Small intestine (tissue), 7 donors: ENCODE data around the gene DDIAS. TPM values are rescaled to one million over a fixed set of nuclear protein-coding genes. Genes with fewer than 3 reads are reported as not detected.
"Not testable (repeated sequence)": the region's sequence is repeated elsewhere in the genome, so short reads cannot be mapped to it uniquely, and the experiment has no call there.

Source experiments
- DNase-seq, 2 donors: peaks; one replicate each; pipeline versions ENCODE4 v3.0.0 to v3.0.0-alpha.2; 2013
- FAIRE-seq: peaks from 2 replicates; lab custom pipeline; 2012; peaks lifted over from hg19 to GRCh38; lab: Jason Lieb, UNC
- H3K27ac ChIP-seq, 3 donors: one replicate each; pipeline ENCODE4 v1.5.1; 2013; ENCODE audit warnings: low read length in 2 of 3, mild to moderate bottlenecking in 2 of 3, control low read depth in 1 of 3, inconsistent platforms in 1 of 3, low read depth in 1 of 3, moderate library complexity in 1 of 3
- H3K27me3 ChIP-seq, 3 donors: one replicate each; pipeline ENCODE4 v1.6.1; 2013; ENCODE audit warnings: low read length in 3 of 3, inconsistent platforms in 1 of 3; ENCODE audit not compliant: control insufficient read depth in 3 of 3, insufficient read depth in 3 of 3
- H3K36me3 ChIP-seq, 3 donors: one replicate each; pipeline ENCODE4 v1.6.1; 2013; ENCODE audit warnings: low read length in 3 of 3, inconsistent platforms in 1 of 3, low read depth in 1 of 3, mild to moderate bottlenecking in 1 of 3, moderate library complexity in 1 of 3; ENCODE audit not compliant: control insufficient read depth in 3 of 3, insufficient read depth in 2 of 3
- H3K4me1 ChIP-seq, 3 donors: one replicate each; pipeline ENCODE4 v1.6.1; 2013; ENCODE audit warnings: low read length in 2 of 3, inconsistent platforms in 1 of 3, low read depth in 1 of 3, mild to moderate bottlenecking in 1 of 3, moderate library complexity in 1 of 3; ENCODE audit not compliant: control insufficient read depth in 3 of 3, insufficient read depth in 2 of 3
- H3K4me3 ChIP-seq, 3 donors: one replicate each; pipeline ENCODE4 v1.5.1; 2013; ENCODE audit warnings: low read length in 3 of 3, control low read depth in 1 of 3, inconsistent platforms in 1 of 3, low read depth in 1 of 3, mild to moderate bottlenecking in 1 of 3, moderate library complexity in 1 of 3
- H3K9me3 ChIP-seq, 2 donors: one replicate each; pipeline ENCODE4 v1.6.1; 2013; ENCODE audit warnings: low read depth in 1 of 2, low read length in 1 of 2; ENCODE audit not compliant: control insufficient read depth in 2 of 2, insufficient read depth in 1 of 2
- WGBS, 3 donors: extraction: QIAGEN DNeasy Blood & Tissue Kit; methylation state at CpG; one replicate each; pipeline ENCODE4 v1.1.7; 2013; 5-methylcytosine and 5-hydroxymethylcytosine counted together
- polyA plus RNA-seq, 4 donors: library from polyadenylated mRNA; stranded (reverse) in 3 of 4; unstranded in 1 of 4; fragments of 200-250 nt in 3 of 4; fragments of 120-200 nt in 1 of 4; gene quantifications; one replicate each; pipeline versions ENCODE4 v1.2.1 to v1.2.3, GENCODE V29; 2013
- donor health status: healthy with polysubstance abuse.
- donor health status: control.
- donor health status: control.
- donor health status: Bipolar disorder and iron deficiency.
- donor health status: healthy.

DDIAS gene
- polyA plus RNA-seq, 4 donors = 0.45 to 2.6 (median 2.1) TPM; not detected in 1

DNA sequence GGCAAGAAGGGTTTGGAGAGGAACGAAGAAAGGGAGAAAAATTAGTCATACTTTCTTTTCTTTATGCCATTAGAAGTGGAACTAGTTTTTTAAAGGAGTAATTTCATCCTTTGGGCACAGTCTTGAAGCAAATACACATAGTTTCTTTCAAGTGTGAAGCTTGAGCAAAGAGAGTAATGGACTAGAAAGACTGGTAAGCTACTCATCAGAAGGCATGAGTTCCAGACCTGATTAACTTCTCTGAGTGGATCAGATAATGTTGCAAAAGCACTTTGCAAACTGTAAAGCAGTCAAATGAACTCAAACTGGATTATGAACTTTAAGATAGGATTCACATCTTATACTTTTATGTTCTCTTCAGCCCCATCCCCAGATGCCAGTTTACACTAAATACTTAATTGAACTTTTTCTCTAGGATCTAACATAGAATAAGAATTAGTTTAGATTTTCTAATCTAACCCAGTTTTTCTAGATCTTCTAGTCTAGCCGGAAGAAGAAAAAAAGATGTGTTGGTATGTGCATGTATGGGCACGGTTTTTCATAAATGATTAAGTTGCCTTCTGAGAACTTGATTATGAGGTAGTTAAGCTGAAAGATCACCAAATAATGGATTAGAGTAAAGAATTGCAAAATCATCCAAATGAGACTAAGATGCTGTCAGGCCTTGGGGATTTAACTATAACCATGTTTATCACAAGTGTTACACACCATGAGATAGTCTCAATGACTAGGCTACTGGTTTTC, 2.5 kb downstream of the DDIAS start:
- FAIRE-seq = no peak
- no peak for DNase-seq
- WGBS, 3 donors = 67 to 74% (median 68%) methylated on average over 3 of the region's 3 CpGs
- Histone ChIP-seq H3K27me3 (no peaks in the 10 kb centered on the region), H3K4me3 (no peak overlapping the region), H3K4me1 (peaks cover 0 to 13% (median 8%) of the 10 kb centered on the region in 3 donors), H3K27ac (no peak overlapping the region), H3K9me3 (no peaks in the 10 kb centered on the region), H3K36me3 (no peaks in the 10 kb centered on the region)

DNA sequence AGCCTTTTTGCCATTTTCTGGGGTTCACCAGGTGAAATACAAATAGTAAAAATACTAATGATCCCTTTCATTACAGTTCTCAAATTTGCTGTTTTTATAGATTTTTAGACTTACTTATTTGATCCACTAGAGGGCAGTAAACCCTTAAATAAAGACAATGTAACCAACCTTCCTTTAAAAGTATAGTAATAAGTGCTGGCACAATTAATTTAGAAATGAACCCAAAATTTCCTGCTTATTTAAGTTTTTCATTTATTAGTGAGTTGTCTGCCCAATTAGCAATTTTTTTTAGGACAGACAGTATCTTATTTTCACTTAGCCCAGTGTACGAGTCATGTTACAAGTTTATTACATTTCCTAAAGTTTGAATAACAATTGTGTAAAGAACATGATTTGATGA, 4.7 kb downstream of the DDIAS start:
- Histone ChIP-seq H3K4me3 (no peak overlapping the region), H3K4me1 (peaks cover 0 to 4% (median 2%) of the 10 kb centered on the region in 3 donors), H3K36me3 (no peaks in the 10 kb centered on the region), H3K27ac (no peak overlapping the region), H3K9me3 (no peaks in the 10 kb centered on the region), H3K27me3 (no peaks in the 10 kb centered on the region)
- peak; percentile 28 to 36 for DNase-seq
- WGBS, 3 donors = 76 to 90% (median 88%) methylated on average over 1 of the region's 1 CpG
- FAIRE-seq = no peak

DNA sequence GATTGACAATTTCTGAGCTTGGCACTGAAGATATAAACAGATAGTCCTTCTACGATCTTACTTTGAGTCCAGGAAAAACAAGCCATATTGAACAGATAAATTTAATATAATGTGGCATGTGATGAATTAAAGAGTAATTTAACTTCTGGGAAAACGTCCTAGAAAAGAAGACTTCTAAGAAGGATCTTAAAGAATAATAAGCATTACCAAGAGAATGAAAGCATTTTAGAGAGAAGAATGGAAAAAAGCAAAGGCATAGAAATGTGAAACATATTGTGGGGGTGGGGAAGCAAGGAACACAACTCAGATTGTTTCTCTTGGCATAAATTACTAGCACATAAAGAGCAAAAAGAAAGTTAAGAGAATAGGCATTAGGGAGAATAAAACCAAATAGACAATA, 5.4 kb downstream of the DDIAS start:
- Histone ChIP-seq H3K27me3 (no peaks in the 10 kb centered on the region), H3K9me3 (peaks cover 0 to 2% of the 10 kb centered on the region in 2 donors), H3K4me1 (peaks cover 0 to 4% (median under 1%) of the 10 kb centered on the region in 3 donors), H3K27ac (no peak overlapping the region), H3K36me3 (no peaks in the 10 kb centered on the region), H3K4me3 (no peak overlapping the region)
- DNase-seq = no peak
- no peak for FAIRE-seq
- WGBS, 3 donors = 54 to 72% (median 71%) methylated on average over 2 of the region's 2 CpGs

DNA sequence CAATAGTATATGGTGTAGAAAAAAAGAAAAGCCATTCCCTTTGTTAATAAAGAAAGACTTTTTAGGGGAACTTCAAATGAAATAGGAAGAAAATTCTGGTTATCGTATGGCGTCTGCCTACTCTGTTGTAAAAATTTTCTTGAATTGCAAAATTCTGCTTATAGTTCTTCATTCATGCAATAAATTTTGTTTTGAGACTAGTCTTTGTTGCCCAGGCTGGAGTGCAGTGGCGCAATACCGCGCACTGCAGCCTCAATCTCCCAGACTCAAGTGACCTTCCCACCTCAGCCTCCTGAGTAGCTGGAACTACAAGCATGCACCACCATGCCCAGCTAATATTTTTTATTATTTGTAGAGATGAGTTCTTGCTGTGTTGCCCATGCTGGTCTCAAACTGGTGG, 5.8 kb downstream of the DDIAS start:
- H3K4me1 ChIP-seq = peaks cover 0 to 1% (median 0%) of the 10 kb centered on the region in 3 donors
- peaks cover 0 to 3% of the 10 kb centered on the region in 2 donors for H3K9me3 ChIP-seq
- H3K27ac ChIP-seq = no peak overlapping the region
- whole genome bisulfite sequencing, 3 donors = 95 to 98% (median 97%) methylated on average over 5 of the region's 5 CpGs
- FAIRE-seq (no peak), DNase-seq (no peak)
- H3K36me3 ChIP-seq = no peaks in the 10 kb centered on the region
- H3K4me3 ChIP-seq = no peak overlapping the region
- no peaks in the 10 kb centered on the region for H3K27me3 ChIP-seq

- no peak for DNase-seq
- Histone ChIP-seq H3K27me3 (no peaks in the 10 kb centered on the region), H3K4me1 (no peaks in the 10 kb centered on the region), H3K9me3 (peaks cover 0 to 3% of the 10 kb centered on the region in 2 donors), H3K36me3 (no peaks in the 10 kb centered on the region), H3K27ac (no peak overlapping the region), H3K4me3 (no peak overlapping the region)
- no peak for FAIRE-seq
Measured at GRCh38 chr11:82908311-82908710, 6.8 kb downstream of the DDIAS start.

- no peak for DNase-seq
- no peaks in the 10 kb centered on the region for H3K36me3 ChIP-seq
- H3K27me3 ChIP-seq = no peaks in the 10 kb centered on the region
- no peak for FAIRE-seq
- H3K4me1 ChIP-seq = no peaks in the 10 kb centered on the region
- WGBS, 3 donors = 64 to 73% (median 71%) methylated on average over 7 of the region's 7 CpGs
- no peak overlapping the region for H3K27ac ChIP-seq
- H3K4me3 ChIP-seq = no peak overlapping the region
- H3K9me3 ChIP-seq = peaks cover 0 to 3% of the 10 kb centered on the region in 2 donors
Measured at GRCh38 chr11:82909015-82909640, 7.6 kb downstream of the DDIAS start.

- H3K4me1 ChIP-seq, H3K36me3 ChIP-seq, DNase-seq, H3K9me3 ChIP-seq, H3K4me3 ChIP-seq, H3K27me3 ChIP-seq, FAIRE-seq: not testable (repeated sequence)
- H3K27ac ChIP-seq = peak overlapping the region in 1 of 3 donors; percentile 81
- WGBS, 3 donors = 94 to 96% (median 95%) methylated on average over 10 of the region's 10 CpGs
Measured at GRCh38 chr11:82919786-82920185, 18.2 kb downstream of the DDIAS start.

- H3K36me3 ChIP-seq, DNase-seq, H3K9me3 ChIP-seq, H3K4me3 ChIP-seq, H3K27ac ChIP-seq, H3K27me3 ChIP-seq, FAIRE-seq, H3K4me1 ChIP-seq: not testable (repeated sequence)
- WGBS, 3 donors = 19 to 46% (median 21%) methylated on average over 3 of the region's 3 CpGs
Measured at GRCh38 chr11:82920227-82920626, 18.7 kb downstream of the DDIAS start.
